ENCODE results near the gene BICDL2. TPM values are rescaled to one million over a fixed set of nuclear protein-coding genes. Genes with fewer than 3 reads are reported as not detected.
"Not testable (repeated sequence)": the region's sequence is repeated elsewhere in the genome, so short reads cannot be mapped to it uniquely, and the experiment has no call there.

The BICDL2 gene, protein sequence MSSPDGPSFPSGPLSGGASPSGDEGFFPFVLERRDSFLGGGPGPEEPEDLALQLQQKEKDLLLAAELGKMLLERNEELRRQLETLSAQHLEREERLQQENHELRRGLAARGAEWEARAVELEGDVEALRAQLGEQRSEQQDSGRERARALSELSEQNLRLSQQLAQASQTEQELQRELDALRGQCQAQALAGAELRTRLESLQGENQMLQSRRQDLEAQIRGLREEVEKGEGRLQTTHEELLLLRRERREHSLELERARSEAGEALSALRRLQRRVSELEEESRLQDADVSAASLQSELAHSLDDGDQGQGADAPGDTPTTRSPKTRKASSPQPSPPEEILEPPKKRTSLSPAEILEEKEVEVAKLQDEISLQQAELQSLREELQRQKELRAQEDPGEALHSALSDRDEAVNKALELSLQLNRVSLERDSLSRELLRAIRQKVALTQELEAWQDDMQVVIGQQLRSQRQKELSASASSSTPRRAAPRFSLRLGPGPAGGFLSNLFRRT
- total RNA-seq, result not detected in 2 replicates

DNA sequence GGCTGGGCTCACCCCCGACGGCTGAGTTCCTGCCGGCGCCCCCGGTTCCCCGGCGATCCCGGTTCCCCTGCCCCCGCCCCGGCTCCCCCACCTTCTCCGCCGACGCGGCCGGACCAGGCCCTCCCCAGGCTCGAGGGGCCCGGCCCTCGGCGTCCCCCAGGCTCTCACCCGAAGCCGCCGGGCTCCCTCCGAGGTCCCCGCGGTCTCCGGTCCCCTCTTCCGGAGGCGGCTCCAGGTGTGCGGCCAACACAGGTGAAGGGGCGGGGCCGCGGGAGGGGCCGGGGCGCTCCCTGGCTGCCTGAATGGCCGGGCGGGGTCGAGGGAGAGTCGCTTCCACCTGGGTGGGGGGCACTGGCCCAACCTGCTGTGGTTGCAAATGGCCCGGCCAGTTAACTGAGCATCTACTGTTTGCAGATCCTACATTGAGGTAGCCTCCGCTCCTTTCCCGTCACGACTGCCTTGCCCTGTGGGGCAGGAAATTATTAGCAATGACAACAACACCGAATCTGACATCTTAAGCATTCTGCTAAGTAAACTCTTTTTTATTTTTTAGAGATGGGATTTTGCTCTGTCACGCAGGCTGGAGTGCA lies at the start of gene BICDL2:
TSS of gene BICDL2 (minus strand) at position 219 of the 590 bp plus-strand sequence. CDS start 1,448 bp downstream, outside the sequence.
- TF ChIP-seq, protein P1, sequence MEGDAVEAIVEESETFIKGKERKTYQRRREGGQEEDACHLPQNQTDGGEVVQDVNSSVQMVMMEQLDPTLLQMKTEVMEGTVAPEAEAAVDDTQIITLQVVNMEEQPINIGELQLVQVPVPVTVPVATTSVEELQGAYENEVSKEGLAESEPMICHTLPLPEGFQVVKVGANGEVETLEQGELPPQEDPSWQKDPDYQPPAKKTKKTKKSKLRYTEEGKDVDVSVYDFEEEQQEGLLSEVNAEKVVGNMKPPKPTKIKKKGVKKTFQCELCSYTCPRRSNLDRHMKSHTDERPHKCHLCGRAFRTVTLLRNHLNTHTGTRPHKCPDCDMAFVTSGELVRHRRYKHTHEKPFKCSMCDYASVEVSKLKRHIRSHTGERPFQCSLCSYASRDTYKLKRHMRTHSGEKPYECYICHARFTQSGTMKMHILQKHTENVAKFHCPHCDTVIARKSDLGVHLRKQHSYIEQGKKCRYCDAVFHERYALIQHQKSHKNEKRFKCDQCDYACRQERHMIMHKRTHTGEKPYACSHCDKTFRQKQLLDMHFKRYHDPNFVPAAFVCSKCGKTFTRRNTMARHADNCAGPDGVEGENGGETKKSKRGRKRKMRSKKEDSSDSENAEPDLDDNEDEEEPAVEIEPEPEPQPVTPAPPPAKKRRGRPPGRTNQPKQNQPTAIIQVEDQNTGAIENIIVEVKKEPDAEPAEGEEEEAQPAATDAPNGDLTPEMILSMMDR (IDR thresholded peaks at IDR 0.05), result no peak
- Mint-ChIP-seq H3K27me3 (peaks cover 60% of the 10 kb centered on the region), H3K4me1 (peaks cover 10% of the 10 kb centered on the region), H3K36me3 (ENCODE audit: low read depth) (no peaks in the 10 kb centered on the region), H3K9me3 (no peaks in the 10 kb centered on the region), H3K4me3 (peak within 1 kb of the TSS; percentile 35), H3K27ac (no peak within 1 kb of the TSS)
- ChIA-PET POLR2A (no interaction called here), CTCF (interaction anchor here (0.6 kb wide), 1 partner anchor 8 kb away, joined by 3 read pairs; no protein-coding TSS in a partner anchor)
- intact Hi-C loops (cut with micrococcal nuclease), result no loop called here
- no peak for DNase-seq
- ATAC-seq (ENCODE audit: low read depth), result no peak

DNA sequence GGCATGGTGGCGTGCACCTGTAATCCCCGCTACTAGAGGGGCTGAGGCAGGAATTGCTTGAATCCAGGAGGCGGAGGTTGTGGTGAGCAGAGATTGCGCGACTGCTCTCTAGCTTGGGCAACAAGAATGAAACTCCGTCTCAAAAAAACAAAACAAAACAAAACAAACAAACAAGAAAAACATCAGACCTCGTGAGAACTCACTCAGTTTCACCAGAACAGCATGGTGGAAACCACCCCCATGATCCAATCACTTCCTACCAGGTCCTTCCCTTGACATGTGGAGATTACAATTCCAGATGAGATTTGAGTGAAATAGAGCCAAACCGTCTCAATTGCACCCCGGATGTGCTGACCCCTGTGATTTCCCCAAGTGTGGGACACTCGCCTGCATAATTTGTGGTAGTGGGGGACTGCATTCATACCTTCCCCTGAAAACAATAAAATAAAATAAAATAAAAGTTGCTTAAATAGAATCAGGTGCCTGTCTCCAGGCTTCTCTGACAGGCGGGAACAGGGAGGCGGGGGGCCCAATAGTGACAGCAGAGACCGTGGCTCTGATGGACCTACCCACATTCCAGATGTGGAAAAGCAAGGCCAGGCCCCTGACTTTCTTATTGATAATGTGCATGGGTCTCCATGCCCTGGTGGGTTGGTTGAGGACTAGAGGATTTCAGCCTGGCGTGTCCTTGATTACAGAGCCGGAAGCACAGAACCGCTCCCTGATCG lies 49.3 kb upstream of the BICDL2 start:
- intact Hi-C loops (cut with micrococcal nuclease), result no loop called here
- H3K4me1 Mint-ChIP-seq, result peaks cover 5% of the 10 kb centered on the region
- H3K9me3 Mint-ChIP-seq, result no peaks in the 10 kb centered on the region
- no peak for DNase-seq
- peaks cover 10% of the 10 kb centered on the region for H3K27me3 Mint-ChIP-seq
- TF ChIP-seq, protein P1 (IDR thresholded peaks at IDR 0.05), result no peak
- no peak overlapping the region for H3K4me3 Mint-ChIP-seq
- ChIA-PET POLR2A (interaction anchor here (0.9 kb wide), 1 partner anchor 11 kb away, joined by 6 read pairs; no protein-coding TSS in a partner anchor), CTCF (no interaction called here)
- H3K36me3 Mint-ChIP-seq (ENCODE audit: low read depth), result no peaks in the 10 kb centered on the region
- no peak overlapping the region for H3K27ac Mint-ChIP-seq
- ATAC-seq (ENCODE audit: low read depth), result no peak

DNA sequence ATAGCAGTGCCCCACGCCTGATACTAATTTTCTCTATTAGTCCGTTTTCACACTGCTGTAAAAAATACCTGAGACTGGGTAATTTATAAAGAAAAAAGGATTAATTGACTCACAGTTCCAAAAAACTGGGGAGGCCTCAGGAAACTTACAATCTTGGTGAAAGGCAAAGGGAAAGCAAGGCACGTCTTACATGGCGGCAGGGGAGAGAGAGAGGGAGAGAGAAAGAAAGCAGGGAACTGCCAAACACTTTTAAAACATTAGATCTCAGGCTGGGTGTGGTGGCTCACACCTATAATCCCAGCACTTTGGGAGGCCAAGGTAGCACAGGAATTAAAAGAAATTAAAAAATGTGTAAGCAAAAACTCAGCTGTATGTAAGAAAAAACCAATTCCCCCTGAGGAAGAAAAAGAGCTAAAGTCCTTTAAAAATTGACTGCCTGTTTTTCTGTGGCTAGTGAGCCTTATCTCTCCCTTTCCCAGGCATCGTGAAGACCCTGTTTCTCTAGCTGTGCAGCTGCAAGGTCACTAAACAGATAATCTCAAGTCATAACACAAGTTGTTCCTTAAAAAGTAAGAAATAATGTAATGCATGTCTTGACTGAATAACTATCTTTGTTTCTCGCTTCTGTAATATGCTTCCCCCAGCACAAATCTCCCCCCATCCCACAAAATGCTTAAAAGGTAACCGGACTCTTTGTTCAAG lies 48.4 kb upstream of the BICDL2 start:
- ATAC-seq (ENCODE audit: low read depth) (no peak), DNase-seq (no peak)
- H3K27me3 Mint-ChIP-seq, result peaks cover 10% of the 10 kb centered on the region
- TF ChIP-seq, protein P1 (IDR thresholded peaks at IDR 0.05), result no peak
- no peak overlapping the region for H3K27ac Mint-ChIP-seq
- H3K36me3 Mint-ChIP-seq (ENCODE audit: low read depth), result no peaks in the 10 kb centered on the region
- CTCF ChIA-PET, result no interaction called here
- intact Hi-C loops (cut with micrococcal nuclease), result no loop called here
- H3K4me3 Mint-ChIP-seq, result no peak overlapping the region
- POLR2A ChIA-PET, result interaction anchor here (0.9 kb wide), 1 partner anchor 11 kb away, joined by 6 read pairs; no protein-coding TSS in a partner anchor
- H3K9me3 Mint-ChIP-seq, result no peaks in the 10 kb centered on the region
- H3K4me1 Mint-ChIP-seq, result peaks cover 5% of the 10 kb centered on the region

DNA sequence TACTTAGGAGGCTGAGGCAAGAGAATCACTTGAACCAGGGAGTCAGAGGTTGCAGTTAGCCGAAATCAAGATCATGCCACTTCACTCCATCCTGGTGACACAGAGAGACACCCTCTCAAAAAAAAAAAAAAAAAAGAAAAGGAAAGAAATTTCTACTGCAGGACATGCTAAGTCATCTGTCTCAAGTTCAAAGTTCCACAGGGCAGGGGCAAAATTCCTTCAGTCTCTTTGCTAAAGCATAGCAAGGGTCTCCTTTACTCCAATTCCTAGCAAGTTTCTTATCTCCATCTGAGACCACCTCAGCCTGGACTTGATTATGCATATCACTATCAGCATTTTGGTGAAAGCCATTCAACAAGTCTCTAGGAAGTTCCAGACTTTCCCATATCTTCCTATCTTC lies 47.7 kb upstream of the BICDL2 start:
- Mint-ChIP-seq H3K9me3 (no peaks in the 10 kb centered on the region), H3K27me3 (peaks cover 10% of the 10 kb centered on the region), H3K36me3 (ENCODE audit: low read depth) (no peaks in the 10 kb centered on the region), H3K4me3 (no peak overlapping the region), H3K27ac (no peak overlapping the region), H3K4me1 (peaks cover 5% of the 10 kb centered on the region)
- intact Hi-C loops (cut with micrococcal nuclease), result no loop called here
- ATAC-seq (ENCODE audit: low read depth) (no peak), DNase-seq (no peak)
- TF ChIP-seq, protein P1 (IDR thresholded peaks at IDR 0.05), result no peak
- ChIA-PET POLR2A (interaction anchor here (0.7 kb wide), 1 partner anchor 402 kb away, joined by 4 read pairs; the partner anchor contains the start of gene KCTD5), CTCF (no interaction called here)

DNA sequence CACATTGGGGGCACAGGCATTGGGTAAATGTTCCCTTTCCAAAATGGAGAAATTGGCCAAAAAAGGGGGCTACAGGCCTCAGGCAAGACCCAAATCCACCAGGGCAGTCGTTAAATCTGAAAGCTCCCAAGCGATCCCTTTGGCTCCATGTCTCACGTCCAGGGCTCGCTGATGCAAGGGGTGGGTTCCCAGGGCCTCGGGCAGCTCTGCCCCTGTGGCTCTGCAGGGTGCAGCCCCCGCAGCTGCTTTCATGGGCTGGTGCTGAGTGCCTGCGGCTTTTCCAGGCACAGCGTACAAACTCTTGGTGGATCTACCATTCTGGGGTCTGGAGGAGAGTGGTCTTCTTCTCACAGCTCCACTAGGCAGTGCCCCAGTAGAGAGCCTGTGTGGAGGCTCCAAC lies 46.7 kb upstream of the BICDL2 start:
- H3K36me3 Mint-ChIP-seq (ENCODE audit: low read depth); H3K27ac Mint-ChIP-seq; POLR2A ChIA-PET; ATAC-seq (ENCODE audit: low read depth); H3K4me1 Mint-ChIP-seq; intact Hi-C loops (cut with micrococcal nuclease); H3K27me3 Mint-ChIP-seq; H3K4me3 Mint-ChIP-seq; DNase-seq; H3K9me3 Mint-ChIP-seq; CTCF ChIA-PET: not testable (repeated sequence)

DNA sequence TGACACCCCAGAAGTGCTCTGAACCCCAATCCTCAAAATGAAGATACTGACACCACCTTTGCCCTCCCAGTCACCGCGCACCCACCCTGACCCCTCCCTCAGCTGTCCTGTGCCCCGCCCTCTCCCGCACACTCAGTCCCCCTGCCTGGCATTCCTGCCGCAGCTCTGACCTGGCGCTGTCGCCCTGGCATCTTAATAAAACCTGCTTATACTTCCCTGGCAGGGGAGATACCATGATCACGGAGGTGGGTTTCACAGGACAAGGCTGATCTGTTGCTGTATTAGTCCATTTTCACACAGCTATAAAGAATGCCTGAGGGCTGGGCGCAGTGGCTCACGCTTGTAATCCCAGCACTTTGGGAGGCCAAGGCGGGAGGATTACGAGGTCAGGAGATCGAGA lies 45.2 kb upstream of the BICDL2 start:
- POLR2A ChIA-PET, H3K4me3 Mint-ChIP-seq: not testable (repeated sequence)

More for the DNA sequence above, 45.2 kb upstream of the BICDL2 start:
- H3K4me1 Mint-ChIP-seq, result peaks cover 12% of the 10 kb centered on the region
- H3K36me3 Mint-ChIP-seq (ENCODE audit: low read depth); DNase-seq; H3K27me3 Mint-ChIP-seq; intact Hi-C loops (cut with micrococcal nuclease); ATAC-seq (ENCODE audit: low read depth); H3K27ac Mint-ChIP-seq; H3K9me3 Mint-ChIP-seq: not testable (repeated sequence)
- CTCF ChIA-PET, result interaction anchor here (0.6 kb wide), 1 partner anchor 106 kb away, joined by 3 read pairs; no protein-coding TSS in a partner anchor

All from activated B cell treated with CpG ODN at 0.5 μM for 24 hours (primary cell).